Measurements from ENCODE around the gene GALNT17.
"Not testable (repeated sequence)": the region's sequence is repeated elsewhere in the genome, so short reads cannot be mapped to it uniquely, and the experiment has no call there.

GALNT17 gene

DNA sequence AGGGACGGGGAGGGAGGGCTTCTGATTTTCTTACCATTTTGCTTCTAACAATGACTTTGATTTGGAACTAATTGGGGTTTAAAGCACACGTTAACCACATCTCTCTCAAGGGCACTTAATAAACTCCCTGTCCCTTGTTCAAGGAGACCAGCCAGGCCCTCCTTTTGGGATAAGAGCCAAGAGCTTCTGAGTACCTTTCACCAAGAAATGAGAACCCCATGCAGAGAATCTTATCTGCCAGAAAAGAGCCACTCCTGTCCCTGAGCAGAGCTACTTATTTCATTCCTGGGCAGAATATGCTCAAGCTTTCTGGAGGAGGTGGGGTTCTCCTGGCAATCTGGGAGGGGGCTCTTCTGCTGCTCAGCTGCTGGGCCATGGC, 574.6 kb downstream of the GALNT17 start:
- no peak for DNase-seq

DNA sequence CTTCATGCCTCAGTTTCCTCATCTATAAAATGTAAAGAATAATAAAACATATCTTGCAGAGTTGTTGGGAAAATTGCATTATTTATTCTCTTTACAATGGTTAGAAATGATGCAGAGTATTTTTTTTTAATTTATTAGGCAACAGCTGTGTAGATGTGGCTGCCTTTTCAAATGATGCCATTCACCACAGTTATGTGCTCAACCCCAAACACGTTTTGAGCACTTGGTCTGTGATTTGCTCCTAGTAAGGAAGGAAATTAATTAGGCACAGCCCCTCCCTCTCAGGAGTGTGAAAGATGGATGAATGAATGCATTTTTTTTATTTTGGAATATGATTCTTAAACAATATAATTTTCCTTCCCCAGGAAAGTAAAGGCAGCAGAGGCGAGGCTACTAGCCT, 575.1 kb downstream of the GALNT17 start:
- no peak for DNase-seq

DNA sequence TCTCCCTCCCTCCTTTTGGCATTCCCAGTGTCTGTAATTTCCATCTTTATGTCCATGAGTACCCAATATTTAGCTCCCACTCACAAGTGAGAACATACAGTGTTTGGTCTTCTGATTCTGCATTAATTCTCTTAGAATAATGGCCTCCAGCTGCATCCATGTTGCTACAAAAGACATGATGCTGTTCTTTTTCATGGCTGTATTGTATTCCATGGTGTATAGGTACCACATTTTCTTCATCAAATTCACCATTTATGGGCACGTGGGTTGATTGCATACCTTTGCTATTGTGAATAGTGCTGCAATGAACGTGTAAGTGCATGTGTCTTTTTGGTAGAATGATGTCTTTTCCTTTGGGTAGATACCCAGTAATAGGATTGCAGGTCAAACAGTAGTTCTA, 576.8 kb downstream of the GALNT17 start:
- no peak for DNase-seq

DNA sequence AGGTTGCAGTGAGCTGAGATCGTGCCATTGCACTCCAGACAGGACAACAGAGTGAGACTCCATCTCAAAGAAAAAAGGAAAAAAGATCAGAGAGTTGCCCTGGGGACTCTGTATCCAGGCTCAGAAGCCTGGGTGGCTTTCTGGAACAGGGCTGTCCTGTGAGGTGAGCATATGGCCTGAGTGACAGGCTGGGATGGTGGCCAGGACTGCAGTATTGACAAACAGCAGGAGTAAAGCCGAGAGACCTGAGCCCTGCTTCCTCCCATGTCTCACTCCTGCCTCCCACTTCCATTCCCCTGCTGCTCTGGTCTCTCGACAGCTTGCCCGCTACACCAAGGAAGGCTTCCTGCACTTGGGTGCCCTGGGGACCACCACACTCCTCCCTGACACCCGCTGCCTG, 578.5 kb downstream of the GALNT17 start:
- DNase-seq: no peak

DNA sequence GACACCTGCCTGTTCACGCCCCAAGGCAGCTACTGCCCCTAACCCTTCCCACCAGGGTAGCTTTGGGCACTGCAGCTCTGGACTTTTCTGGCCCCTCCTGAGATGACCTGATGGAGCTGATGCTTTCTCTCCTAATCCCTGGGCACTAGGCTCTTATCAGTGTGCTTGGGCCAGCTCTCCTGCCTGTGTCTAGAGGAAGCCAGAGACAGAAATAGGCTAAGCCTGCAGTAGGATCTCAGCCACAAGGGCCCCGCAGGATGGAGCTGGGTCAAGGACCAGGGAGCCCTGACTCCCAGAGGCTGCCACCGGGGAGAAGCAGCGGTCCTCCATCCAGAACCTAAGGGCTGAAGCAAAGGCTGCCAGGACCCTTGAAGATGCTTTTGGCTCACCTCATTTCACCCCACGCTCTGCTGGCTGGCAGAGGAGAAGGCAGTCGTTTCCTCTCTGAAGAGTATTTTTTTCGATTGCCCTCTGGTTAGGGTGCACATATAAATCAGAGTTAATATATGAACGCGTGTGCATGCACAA, 580.8 kb downstream of the GALNT17 start:
- DNase-seq: no peak

DNA sequence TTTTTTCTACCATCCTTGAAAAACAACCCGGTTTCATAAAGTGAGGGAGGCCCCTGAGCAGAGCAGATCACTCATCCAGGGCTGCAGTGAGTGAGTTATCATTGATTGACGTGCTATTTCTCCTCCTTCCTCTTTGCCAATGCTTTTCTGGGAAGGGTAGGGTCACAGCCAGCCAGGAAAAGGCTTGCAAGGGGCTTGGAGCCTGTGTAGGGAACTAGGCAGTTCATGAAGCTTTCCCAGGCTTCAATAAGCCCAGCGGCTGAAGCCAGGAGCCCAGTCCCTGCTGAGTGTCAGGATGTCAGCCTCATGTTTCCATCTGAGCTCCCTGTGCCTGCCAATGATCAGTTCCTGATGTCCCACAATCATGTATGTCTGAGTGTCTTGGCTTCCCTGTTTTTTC, 584.7 kb downstream of the GALNT17 start:
- no peak for DNase-seq

DNA sequence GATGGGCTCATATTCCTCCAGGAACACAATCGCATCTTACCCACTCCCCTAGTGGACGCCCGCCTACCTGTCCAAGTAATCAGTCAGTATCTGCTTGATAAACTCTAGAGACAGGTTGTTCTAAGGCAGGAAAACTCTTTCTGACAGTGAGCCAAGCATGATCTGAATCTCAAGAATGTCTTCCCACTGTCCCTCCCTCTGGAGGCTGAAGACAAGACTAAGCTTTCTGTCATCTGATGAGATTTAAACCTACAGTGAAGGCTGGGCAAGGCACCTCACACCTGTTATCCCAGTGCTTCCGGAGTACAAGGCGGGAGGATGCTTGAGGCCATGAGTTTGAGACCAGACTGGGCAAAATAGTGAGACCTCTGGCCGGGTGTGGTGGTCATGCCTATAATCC, 586.6 kb downstream of the GALNT17 start:
- DNase-seq: no peak

DNA sequence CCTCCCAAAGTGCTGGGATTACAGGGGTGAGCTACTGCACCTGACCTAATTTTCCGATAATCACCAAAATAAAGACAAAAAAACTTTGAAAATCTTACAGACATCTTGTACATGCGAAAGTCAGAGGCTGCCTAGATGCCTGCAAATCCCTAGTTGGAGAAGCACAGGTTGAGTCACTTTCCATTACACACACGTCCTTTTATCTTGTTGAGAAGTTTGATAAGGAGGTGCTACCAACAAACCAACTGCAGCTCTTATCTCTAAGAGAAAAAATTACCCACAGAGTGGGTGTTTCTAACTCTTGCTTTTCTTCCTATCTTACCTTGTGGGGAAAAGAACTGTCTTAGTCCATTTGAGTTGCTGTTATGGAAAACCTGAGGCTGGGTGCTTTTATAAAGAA, 589.8 kb downstream of the GALNT17 start:
- DNase-seq: no peak

DNA sequence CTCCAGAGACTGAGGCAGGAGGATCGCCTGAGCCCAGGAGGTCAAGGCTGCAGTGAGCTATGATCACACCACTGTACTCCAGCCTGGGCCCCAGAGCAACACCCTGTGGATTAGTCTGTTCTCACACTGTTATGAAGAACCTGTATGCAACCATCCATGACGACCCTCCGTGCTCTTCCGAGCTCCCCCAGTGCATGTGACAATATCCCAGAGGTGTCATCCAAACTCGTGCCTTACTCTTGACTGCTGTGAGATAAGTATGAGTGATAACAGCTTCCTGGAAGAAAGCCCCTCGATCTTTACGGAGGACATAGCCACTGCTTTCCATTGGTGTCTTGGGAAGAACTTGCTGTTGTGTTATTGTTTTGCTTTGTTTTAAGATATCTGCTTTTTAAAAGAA, 591.9 kb downstream of the GALNT17 start:
- no peak for DNase-seq

DNA sequence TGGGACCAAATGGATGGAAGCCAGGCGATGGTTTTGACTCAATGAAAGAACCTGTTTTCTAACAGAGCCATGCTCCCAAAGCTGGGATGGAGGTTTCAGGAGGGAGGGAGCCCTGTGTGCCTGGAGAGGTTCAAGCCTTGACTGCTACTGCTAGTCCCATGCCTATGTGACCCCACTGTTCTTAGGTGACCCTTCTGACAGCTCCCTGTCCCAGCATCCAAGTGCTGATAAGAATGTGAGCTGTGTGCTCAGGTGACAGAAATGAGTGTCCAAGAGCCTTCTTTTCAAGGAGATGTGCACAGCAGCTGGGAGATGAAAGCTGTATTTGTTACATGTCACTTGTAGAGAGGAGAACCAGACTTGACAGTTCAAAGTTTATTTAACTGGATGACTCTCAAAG, 595.4 kb downstream of the GALNT17 start:
- no peak for DNase-seq

DNA sequence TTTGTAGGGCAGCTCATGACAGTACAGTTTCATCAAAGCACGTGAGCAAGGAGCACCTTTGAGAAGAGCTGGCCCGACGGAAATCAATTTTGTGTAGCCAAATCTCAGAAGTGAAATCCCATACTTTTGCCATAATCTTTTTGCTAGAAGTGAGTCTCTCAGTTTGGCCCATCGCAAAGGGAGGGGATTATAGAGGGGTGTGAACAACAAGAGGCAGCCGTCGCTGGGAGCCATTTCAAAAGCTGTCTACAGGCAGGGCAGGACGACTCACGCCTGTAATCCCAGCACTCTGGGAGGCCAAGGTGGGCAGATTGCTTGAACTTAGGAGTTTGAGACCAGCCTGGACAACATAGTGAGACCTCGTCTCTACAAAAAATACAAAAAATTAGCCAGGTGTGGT, 599.8 kb downstream of the GALNT17 start:
- no peak for DNase-seq

DNA sequence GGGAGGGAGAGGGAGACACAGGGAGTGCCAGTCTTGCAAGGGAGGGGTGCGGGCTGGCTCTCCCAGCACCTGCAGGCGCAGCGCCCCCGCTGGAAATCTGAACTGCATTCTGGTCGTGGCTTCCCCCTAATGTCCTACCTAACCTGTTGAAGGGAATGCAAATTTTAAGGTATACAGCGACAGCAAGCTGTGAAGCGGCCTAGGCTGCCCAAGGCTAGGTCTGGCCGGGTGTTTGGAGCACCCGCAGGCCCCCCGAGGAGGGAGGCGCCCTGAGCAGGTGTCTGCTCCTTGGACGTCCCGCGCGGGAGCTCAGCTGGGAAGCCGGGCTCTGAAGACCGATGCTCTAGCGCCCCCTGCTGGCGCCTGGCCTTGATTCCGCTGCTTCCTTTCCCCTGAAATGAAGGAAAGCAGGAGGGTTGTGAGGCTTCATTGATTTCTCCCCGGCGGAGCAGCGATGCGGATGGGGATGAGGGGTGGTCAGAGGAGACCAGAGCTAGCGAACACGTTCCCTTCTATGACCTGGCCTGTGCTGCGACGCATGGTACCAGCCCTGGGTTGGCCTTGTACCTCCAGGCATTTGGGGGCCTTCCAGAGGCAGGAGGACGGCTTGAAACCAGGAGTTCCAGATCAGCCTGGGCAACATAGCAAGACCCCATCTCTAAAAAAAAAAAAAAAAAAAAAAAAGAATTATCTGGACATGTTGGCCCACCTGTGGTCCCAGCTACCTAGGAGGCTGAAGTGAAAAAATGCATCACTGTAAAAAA, 601.3 kb downstream of the GALNT17 start:
- peak; percentile 41 for DNase-seq

DNA sequence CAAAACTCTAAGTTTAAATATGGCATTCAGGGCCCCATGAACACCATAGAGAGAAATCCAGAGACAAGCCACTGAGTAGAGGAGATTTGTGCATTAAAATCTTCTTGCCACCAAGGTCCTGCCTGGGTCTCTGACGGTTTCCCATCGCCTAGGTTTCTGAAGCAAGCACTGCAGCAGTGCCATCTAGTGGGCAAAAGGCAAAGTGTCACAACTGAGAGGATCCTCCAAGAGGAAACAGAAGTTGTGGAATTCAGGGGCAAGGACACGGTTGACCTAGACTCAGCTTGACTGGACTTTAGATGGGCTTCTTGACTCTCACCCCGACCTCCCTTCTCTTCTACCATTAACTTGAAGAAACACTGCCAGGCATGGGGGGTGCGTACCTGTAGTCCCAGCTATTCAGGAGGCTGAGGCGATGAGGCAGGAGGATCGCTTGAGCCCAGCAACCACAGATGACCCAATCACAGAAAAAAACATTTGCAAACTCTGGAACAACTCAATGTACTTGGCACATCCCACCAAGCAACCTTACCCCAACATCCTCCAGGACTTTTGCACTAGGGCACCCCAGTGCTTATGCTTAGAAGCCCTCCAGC, 604.1 kb downstream of the GALNT17 start:
- DNase-seq: peak; percentile 32

DNA sequence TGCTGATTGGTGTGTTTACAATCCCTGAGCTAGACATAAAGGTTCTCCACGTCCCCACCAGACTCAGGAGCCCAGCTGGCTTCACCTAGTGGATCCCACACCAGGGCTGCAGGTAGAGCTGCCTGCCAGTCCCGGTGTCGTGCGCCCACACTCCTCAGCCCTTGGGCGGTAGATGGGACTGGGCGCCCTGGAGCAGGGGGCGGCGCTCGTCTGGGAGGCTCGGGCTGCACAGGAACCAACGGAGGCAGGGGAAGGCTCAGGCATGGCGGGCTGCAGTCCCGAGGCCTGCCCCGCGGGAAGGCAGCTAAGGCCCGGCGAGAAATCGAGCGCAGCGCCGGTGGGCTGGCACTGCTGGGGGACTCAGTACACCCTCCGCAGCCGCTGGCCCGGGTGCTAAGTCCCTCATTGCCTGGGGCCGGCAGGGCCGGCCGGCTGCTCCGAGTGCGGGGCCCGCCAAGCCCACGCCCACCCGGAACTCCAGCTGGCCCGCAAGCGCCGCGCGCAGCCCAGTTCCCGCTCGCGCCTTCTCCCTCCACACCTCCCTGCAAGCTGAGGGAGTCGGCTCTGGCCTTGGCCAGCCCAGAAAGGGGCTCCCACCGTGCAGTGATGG, 606.1 kb downstream of the GALNT17 start:
- not testable (repeated sequence) for DNase-seq

DNA sequence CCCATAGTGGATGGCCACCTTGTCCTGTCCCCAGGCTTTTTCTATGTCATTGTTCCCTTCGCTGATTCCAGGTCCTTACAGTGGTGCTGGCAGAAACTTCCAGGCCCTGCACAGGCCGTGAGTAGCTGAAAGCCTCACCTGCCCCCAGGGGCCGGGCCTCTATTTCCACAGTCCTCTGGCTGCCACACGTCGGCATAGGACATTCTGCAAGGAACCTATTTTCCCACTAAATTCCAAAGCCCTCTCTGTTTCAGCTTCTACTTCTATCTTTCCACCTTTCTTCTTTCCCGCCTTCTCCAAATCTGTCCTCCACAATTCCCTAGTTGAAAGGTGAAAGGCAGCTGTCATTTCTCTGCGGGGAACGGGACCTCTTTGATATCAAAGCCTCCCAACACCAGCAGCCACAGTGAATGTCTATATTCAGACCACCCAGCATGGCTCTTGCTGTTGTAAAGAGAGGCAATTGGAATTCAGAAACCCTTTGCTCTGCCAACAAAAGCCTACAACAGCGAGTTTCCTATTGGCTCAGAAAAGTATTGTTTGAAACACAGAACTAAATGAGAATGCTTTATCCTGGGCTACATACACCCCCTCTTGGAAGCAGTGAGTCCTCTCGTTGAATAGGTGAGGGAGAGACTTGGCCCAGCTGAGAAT, 607.7 kb downstream of the GALNT17 start:
- DNase-seq: no peak

DNA sequence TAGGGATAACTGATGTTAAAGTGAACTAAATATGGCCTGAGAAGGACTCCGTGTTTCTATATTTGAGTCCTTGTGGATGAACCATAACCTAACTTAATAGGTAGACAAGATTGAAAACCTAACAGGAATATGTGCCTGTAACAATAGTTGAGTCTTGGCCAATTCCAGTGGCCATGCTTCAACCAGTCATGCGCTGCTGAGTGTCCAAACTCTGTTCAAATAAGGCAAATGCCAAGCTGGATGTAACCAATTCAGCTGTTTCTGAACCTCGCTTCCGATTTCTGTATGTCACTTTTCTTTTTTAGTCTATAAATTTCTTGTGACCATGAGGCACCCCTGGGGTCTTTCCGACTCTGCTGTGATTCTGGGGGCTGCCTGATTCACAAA, 608.2 kb downstream of the GALNT17 start:
- no peak for DNase-seq

DNA sequence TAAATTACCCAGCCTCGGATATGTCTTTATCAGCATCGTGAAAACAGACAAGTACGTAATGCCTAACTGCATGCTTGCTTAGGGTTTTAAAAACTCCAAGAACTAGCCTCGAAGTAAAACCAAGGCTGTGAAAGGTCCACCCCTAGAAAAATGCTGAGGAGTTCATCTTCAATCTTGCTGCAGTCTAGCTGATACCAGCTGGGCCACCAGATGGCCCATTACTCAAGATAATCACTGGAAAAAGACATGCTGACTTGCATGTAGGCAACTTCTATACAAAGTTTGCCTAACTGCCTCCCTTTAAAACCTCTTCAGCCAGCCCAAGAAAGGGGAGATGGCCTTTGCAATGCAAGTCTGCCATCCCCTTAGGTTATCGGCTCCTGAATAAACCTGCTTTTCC, 614.1 kb downstream of the GALNT17 start:
- no peak for DNase-seq

DNA sequence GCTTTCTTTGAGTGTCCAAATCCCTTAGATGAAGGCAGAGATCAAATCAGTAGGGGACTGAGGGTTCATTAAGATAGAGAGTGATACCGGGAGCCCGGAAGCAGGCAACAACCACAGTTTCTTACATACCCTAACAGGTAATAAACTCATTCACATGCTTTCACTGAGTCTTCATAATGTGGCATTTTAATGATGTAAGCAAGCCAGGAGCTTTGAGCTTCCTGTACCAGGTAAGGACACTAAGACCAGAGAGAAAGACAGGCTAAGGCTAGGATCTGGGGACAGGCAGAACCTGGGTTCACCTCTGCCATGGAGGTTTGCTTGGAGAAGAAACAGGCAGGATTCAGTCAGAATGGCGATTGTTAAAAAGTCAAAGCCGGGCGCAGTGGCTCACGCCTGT, 618.3 kb downstream of the GALNT17 start:
- DNase-seq: no peak

DNA sequence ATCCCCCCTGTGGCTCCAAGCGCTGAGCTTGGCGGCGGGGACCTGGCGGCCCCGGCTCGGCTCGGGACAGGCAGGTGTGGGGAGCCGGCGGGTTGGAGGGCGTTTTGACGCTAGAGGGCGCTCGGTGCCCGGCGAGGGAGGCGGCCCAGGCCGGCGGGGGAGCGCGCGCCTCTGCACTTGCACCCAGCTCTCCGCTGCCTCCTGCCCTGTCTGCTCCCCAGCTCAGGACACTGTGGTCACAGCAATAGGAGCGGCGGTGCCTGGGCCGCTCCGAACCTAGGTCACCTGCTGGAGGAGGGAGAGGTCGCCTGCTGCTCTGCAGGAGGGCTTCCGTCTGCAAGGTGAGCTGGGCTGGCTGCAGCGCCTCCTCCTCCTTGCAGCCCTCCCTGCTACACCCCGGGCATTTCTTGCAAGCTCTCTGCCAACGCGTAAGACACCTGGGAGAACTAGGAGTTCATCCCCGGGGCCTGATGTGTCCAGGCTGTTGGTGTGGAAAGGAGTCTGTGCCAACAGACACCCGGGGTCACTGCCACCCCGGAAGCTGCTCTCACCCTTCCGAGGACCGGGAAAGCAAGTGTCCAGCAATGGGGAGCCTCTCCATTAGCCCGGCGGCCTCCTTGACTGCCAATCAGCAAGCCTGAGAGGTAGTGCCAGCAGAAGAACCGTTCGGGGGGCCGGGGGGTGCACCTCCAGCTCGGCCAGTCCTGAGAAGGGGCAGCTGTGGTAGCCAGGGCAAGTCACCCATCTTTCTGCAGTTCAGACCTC, 620.4 kb downstream of the GALNT17 start:
- no peak for DNase-seq

DNA sequence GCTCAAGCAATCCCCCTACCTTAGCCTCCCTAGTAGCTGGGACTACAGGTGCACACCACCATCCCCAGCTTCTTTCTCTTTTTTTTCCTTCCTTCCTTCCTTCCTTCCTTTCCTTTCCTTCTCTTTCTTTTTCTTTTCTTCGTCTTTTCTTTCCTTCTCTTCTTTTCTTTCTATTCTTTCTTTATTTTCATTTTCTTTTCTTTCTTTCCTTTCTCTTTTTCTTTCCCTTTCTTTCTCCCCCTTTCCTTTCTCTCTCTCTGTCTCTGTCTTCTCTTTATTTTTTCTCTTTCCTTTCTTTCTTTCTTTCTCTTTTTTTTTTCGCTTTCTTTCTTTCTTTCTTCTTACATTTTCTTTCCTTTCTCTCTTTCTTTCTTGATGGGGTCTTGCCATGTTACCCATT, 621.3 kb downstream of the GALNT17 start:
- no peak for DNase-seq

DNA sequence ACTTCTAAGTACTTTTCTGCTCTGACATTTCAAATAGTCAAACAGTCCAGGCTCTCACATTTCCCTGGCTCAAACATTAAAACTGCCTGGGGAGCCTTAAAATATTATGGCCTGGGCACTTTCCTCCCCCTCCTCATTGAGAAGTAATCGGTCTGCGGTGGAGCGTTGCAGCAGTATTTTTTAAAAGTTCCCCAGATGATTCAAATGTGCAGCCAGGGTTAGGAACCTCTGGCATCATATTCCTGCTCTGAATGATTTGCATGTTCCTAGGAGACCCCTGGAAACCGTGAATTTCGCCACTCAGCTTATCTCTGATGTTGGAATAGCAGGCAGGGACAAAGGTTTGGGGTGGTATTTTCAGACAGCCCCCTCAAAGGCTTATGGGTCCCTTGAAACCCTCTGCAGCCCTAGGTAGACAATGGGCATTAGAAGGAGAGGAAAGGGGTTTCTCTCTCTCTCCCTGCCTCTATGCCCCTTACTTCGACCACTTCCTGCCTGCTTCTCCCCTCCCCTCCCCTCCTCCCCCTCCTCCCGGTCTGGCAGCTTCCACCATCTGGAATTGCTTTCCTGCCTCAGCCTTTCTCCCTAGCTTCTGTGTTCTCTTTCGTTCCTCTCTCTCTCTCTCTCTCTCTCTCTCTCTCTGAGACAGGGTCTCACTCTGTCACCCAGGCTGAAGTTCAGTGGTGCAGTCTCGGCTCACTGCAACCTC, 622.2 kb downstream of the GALNT17 start:
- DNase-seq: no peak

DNA sequence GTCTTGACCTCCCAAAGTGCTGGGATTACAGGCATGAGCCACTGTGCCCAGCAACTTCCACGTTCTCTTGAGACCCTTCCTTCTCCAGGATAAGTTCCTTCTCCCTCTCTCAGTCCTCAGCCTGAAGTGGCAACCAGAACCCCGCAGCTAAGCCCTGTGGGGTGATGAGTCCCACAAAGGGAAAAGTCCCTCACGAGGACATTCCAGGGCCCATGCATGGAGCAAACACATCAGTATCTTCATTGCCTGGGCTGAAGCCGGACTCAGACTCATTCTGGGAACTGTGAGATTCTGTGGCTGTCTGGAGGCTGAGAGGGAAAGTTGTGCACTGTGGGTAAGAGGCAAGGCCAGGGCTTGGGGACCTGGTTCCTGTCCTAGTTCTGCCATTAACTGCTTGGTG, 622.9 kb downstream of the GALNT17 start:
- no peak for DNase-seq
